GM12878 (cell line): Measurements from ENCODE around the gene SIK2.

Source experiments
- ATF2 ChIP-seq: IDR thresholded peaks from 2 replicates; pipeline ENCODE4 v1.6.1; 2012; ENCODE audit warnings: low read length, inconsistent platforms
- BCLAF1 ChIP-seq: fragments of 450-650 bp; IDR thresholded peaks from 2 replicates; pipeline ENCODE4 v1.6.1; 2017; ENCODE audit warnings: antibody characterized with exemption, mild to moderate bottlenecking, moderate library complexity
- BHLHE40 ChIP-seq, 2 experiments: fragments of 450-650 bp in 1 of 2; IDR thresholded peaks; 2 replicates each; pipeline ENCODE4 v1.6.1; 2011 to 2017; ENCODE audit warnings: low read depth in 2 of 2, borderline replicate concordance in 1 of 2, improper control_type of control experiment in 1 of 2, low read length in 1 of 2, mild to moderate bottlenecking in 1 of 2
- CREM ChIP-seq: IDR thresholded peaks from 2 replicates; pipeline ENCODE4 v1.6.1; 2014; ENCODE audit warnings: antibody characterized with exemption, low read depth
- EGR1 ChIP-seq, 2 experiments: IDR thresholded peaks; 1 replicate in 1 of 2; 2 replicates in 1 of 2; pipeline ENCODE4 v1.6.1; 2011 to 2012; ENCODE audit warnings: low read depth in 2 of 2, low read length in 2 of 2, borderline replicate concordance in 1 of 2, mild to moderate bottlenecking in 1 of 2, moderate library complexity in 1 of 2
- EP300 ChIP-seq, 2 experiments: fragments of 150-350 bp in 1 of 2; IDR thresholded peaks; 2 replicates each; pipeline ENCODE4 v1.6.1; 2011 to 2012; ENCODE audit warnings: low read depth in 2 of 2, low read length in 2 of 2, borderline replicate concordance in 1 of 2, improper control_type of control experiment in 1 of 2, inconsistent platforms in 1 of 2; ENCODE audit not compliant: control insufficient read depth in 1 of 2
- GABPA ChIP-seq: IDR thresholded peaks from 2 replicates; pipeline ENCODE4 v1.6.1; 2014; ENCODE audit warnings: antibody characterized with exemption, low read depth, mild to moderate bottlenecking, inconsistent platforms
- POLR2A ChIP-seq: IDR thresholded peaks from 2 replicates; pipeline ENCODE4 v1.6.1; 2011; ENCODE audit warnings: low read depth, mild to moderate bottlenecking, low read length
- POLR2AphosphoS5 ChIP-seq: IDR thresholded peaks from 2 replicates; pipeline ENCODE4 v1.6.1; 2011; ENCODE audit warnings: mild to moderate bottlenecking, low read length, inconsistent platforms
- SIN3A ChIP-seq: IDR thresholded peaks from 2 replicates; pipeline ENCODE4 v1.6.1; 2012; ENCODE audit warnings: low read depth, low read length, improper control_type of control experiment
- TF ChIP-seq, protein P1 (sequence below), 3 experiments: IDR thresholded peaks in 2 of 3; conservative IDR thresholded peaks in 1 of 3; 2 replicates each; pipeline ENCODE4 v1.5.1; 2011; ENCODE audit warnings: low read depth in 3 of 3, low read length in 3 of 3, mild to moderate bottlenecking in 3 of 3, control low read depth in 2 of 3, moderate library complexity in 2 of 3, inconsistent platforms in 1 of 3, mixed read lengths in 1 of 3; ENCODE audit not compliant: control insufficient read depth in 2 of 3, insufficient read depth in 1 of 3; ENCODE audit errors: extremely low read depth in 1 of 3

GRCh38 chr11:111586388-111586831, 15.8 kb upstream of the SIK2 start:
- TF ChIP-seq EP300 (IDR thresholded peaks at IDR 0.05; ENCODE audit: borderline replicate concordance in 1 of 2, control insufficient read depth in 1 of 2, low read depth in 2 of 2, low read length in 2 of 2) (no peak), POLR2A (no peak), CREM (no peak), ATF2 (no peak), GABPA (no peak), POLR2AphosphoS5 (no peak), EGR1 (IDR thresholded peaks at IDR 0.05; ENCODE audit: borderline replicate concordance in 1 of 2, low read depth in 2 of 2, low read length in 2 of 2) (no peak), BHLHE40 (IDR thresholded peaks at IDR 0.05; ENCODE audit: borderline replicate concordance in 1 of 2, low read depth in 2 of 2, low read length in 1 of 2) (no peak), BCLAF1 (no peak), SIN3A (no peak)
- TF ChIP-seq, protein P1, sequence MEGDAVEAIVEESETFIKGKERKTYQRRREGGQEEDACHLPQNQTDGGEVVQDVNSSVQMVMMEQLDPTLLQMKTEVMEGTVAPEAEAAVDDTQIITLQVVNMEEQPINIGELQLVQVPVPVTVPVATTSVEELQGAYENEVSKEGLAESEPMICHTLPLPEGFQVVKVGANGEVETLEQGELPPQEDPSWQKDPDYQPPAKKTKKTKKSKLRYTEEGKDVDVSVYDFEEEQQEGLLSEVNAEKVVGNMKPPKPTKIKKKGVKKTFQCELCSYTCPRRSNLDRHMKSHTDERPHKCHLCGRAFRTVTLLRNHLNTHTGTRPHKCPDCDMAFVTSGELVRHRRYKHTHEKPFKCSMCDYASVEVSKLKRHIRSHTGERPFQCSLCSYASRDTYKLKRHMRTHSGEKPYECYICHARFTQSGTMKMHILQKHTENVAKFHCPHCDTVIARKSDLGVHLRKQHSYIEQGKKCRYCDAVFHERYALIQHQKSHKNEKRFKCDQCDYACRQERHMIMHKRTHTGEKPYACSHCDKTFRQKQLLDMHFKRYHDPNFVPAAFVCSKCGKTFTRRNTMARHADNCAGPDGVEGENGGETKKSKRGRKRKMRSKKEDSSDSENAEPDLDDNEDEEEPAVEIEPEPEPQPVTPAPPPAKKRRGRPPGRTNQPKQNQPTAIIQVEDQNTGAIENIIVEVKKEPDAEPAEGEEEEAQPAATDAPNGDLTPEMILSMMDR (IDR thresholded peaks at IDR 0.05 in 2 of 3, conservative IDR thresholded peaks at IDR 0.05 in 1 of 3; ENCODE audit: control insufficient read depth in 2 of 3, extremely low read depth in 1 of 3, insufficient read depth in 1 of 3, low read depth in 3 of 3, low read length in 3 of 3): peak; percentile 53 to 74 (median 67)
